Kidney epithelial cell (primary cell): ENCODE measurements around the gene SPTBN1. TPM values are rescaled to one million over a fixed set of nuclear protein-coding genes. Genes with fewer than 3 reads are reported as not detected.

ENCODE experiments used
- DNase-seq: peaks from one replicate; pipeline ENCODE4 v3.0.0-alpha.2; 2010; ENCODE audit warnings: low read depth
- H3K27me3 ChIP-seq: 2 replicates; pipeline ENCODE4 v1.6.0; 2011; ENCODE audit warnings: low read length; ENCODE audit not compliant: control insufficient read depth, insufficient read depth
- H3K36me3 ChIP-seq: 2 replicates; pipeline ENCODE4 v1.5.1; 2011; ENCODE audit warnings: low read length; ENCODE audit not compliant: control insufficient read depth, insufficient read depth
- H3K4me3 ChIP-seq: 2 replicates; pipeline ENCODE4 v1.5.1; 2011; ENCODE audit warnings: low read depth, mild to moderate bottlenecking, control low read depth, low read length
- total RNA-seq: library from RNA; depleted of rRNA; stranded (reverse); fragments of >200 nt; gene quantifications from 2 replicates; pipeline ENCODE4 v1.2.3, GENCODE V29; 2015
- TF ChIP-seq, protein P1 (sequence below): IDR thresholded peaks from 2 replicates; pipeline ENCODE4 v1.5.1; 2011; ENCODE audit warnings: mild to moderate bottlenecking, moderate library complexity, low read length, control low read depth, inconsistent platforms; ENCODE audit not compliant: insufficient read depth, poor library complexity, severe bottlenecking

SPTBN1 gene
- total RNA-seq, 1 donor from 2014 or later, result 492 TPM

- TF ChIP-seq, protein P1, sequence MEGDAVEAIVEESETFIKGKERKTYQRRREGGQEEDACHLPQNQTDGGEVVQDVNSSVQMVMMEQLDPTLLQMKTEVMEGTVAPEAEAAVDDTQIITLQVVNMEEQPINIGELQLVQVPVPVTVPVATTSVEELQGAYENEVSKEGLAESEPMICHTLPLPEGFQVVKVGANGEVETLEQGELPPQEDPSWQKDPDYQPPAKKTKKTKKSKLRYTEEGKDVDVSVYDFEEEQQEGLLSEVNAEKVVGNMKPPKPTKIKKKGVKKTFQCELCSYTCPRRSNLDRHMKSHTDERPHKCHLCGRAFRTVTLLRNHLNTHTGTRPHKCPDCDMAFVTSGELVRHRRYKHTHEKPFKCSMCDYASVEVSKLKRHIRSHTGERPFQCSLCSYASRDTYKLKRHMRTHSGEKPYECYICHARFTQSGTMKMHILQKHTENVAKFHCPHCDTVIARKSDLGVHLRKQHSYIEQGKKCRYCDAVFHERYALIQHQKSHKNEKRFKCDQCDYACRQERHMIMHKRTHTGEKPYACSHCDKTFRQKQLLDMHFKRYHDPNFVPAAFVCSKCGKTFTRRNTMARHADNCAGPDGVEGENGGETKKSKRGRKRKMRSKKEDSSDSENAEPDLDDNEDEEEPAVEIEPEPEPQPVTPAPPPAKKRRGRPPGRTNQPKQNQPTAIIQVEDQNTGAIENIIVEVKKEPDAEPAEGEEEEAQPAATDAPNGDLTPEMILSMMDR, result no peak
- H3K36me3 ChIP-seq, result no peaks in the 10 kb centered on the region
- no peaks in the 10 kb centered on the region for H3K27me3 ChIP-seq
- no peak for DNase-seq
- no peak overlapping the region for H3K4me3 ChIP-seq
Measured at GRCh38 chr2:54499661-54500060, 43.5 kb downstream of the SPTBN1 start.

DNA sequence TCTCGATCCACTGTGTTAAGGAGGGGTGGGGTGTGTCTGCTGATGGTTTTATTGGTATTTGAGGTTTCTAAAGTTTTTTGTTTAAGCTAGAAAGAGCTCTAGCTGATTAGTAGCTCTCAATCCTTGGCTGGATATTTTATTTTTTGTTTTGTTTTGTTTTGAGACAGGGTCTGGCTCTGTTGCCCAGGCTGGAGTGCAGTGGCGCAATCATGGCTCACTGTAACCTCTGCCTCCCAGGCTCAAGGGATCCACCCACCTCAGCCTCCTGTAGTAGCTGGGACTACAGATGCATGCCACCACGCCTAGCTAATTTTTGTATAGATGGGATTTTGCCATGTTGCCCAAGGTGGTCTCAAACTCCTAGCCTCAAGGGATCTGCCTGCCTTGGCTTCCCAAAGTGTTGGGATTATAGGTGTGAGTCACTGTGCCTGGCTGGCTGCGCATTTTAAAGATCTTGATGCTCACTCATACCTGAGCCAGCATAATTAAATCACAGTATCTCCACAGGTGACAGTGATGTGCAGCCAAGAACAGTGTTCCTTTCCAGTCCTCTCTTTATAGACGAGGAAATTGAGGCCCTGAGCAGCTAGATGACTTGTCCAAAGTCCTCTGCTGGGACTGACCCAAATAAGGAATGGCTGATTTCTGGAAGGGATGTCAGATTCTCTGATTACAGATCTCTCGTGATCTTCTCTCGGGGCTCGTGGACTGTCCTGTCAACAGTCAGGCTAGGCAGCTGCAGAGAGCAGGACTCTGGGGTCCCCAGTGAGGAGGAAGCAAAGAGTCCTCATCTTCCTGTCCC lies 44.5 kb downstream of the SPTBN1 start:
- Histone ChIP-seq H3K36me3 (no peaks in the 10 kb centered on the region), H3K27me3 (no peaks in the 10 kb centered on the region), H3K4me3 (no peak overlapping the region)
- TF ChIP-seq, protein P1, result no peak
- DNase-seq, result no peak

GRCh38 chr2:54502731-54503130 lies 46.6 kb downstream of the SPTBN1 start:
- Histone ChIP-seq H3K36me3 (no peaks in the 10 kb centered on the region), H3K27me3 (no peaks in the 10 kb centered on the region), H3K4me3 (no peak overlapping the region)
- TF ChIP-seq, protein P1, result no peak
- DNase-seq, result no peak

DNA sequence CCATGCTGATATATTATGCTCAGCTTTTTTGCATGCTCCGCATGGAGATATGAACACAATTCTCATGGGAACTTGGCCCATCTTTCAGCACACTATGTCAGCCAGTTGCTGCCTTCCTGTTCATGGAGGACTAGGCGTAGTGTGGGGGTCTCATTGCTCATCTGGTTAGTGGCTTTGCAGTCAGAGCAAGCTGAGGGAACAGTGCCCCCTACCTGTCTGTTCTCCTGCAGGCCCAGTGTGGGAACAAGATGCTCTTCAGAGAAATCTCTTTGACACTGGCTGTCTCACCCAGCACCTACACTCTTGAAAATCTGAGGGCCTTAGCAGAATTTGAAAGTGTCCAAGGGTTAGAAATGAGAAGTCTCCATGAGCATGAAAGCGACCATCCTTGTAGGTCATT lies 47.1 kb downstream of the SPTBN1 start:
- DNase-seq, result no peak
- TF ChIP-seq, protein P1, result peak; percentile 60
- no peak overlapping the region for H3K4me3 ChIP-seq
- H3K27me3 ChIP-seq, result no peaks in the 10 kb centered on the region
- H3K36me3 ChIP-seq, result no peaks in the 10 kb centered on the region

DNA sequence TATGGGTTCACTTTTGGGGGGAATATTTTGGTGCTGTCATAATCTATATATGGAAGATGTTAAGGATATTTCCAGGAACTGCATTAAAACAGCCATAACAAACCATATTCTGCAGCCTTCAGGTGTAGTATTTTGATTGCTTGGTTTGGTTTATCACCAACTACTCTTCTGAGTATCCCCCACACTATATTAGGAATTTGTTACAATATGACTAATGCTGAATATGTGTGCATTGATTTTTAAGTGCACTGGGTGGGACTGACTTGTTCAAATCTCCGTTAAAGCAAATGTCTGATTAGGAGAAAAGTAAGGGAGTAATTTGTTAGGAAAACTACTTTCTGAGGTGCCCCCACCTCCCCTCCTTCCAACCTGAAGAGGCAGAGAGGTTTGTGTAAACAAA lies 47.7 kb downstream of the SPTBN1 start:
- no peaks in the 10 kb centered on the region for H3K36me3 ChIP-seq
- TF ChIP-seq, protein P1, result no peak
- no peaks in the 10 kb centered on the region for H3K27me3 ChIP-seq
- no peak overlapping the region for H3K4me3 ChIP-seq
- no peak for DNase-seq

- no peaks in the 10 kb centered on the region for H3K36me3 ChIP-seq
- H3K4me3 ChIP-seq, result no peak overlapping the region
- no peak for DNase-seq
- TF ChIP-seq, protein P1, result no peak
- no peaks in the 10 kb centered on the region for H3K27me3 ChIP-seq
Measured at GRCh38 chr2:54504866-54505265, 48.7 kb downstream of the SPTBN1 start.
